Upper lobe of left lung (tissue), 6 donors: ENCODE measurements around the gene TMEM242. TPM values are rescaled to one million over a fixed set of nuclear protein-coding genes. Genes with fewer than 3 reads are reported as not detected.

Experiments
- ATAC-seq, 2 donors: fragments of 200-7000 bp; cut with Tn5 transposase; one replicate each; pipeline ENCODE4 v1.9.1; 2022; ENCODE audit warnings: mild to moderate bottlenecking in 2 of 2, moderate library complexity in 2 of 2; ENCODE audit not compliant: low FRiP score in 2 of 2
- DNase-seq, 2 donors: peaks; one replicate each; pipeline ENCODE4 v3.0.0-alpha.2; 2019 to 2020
- H3K27ac ChIP-seq, 4 donors: fragments of 200-600 bp; sonication (generic); one replicate each; pipeline ENCODE4 v1.5.1; 2016 to 2019
- H3K27me3 ChIP-seq, 4 donors: fragments of 200-600 bp; sonication (generic); one replicate each; pipeline ENCODE4 v1.5.1; 2017 to 2019
- H3K36me3 ChIP-seq, 4 donors: fragments of 200-600 bp; sonication (generic); one replicate each; pipeline ENCODE4 v1.5.1; 2016 to 2019
- H3K4me1 ChIP-seq, 4 donors: fragments of 200-600 bp; sonication (generic); one replicate each; pipeline ENCODE4 v1.5.1; 2018 to 2019
- H3K4me3 ChIP-seq, 4 donors: fragments of 200-600 bp; sonication (generic); one replicate each; pipeline ENCODE4 v1.5.1; 2017 to 2019; ENCODE audit warnings: mild to moderate bottlenecking in 2 of 4, moderate library complexity in 1 of 4
- H3K9me3 ChIP-seq, 4 donors: fragments of 200-600 bp; sonication (generic); one replicate each; pipeline ENCODE4 v1.5.1; 2018 to 2019
- CTCF ChIP-seq, 6 experiments: fragments of 450-650 bp in 4 of 6; fragments of 200-600 bp in 2 of 6; sonication (generic) in 2 of 6; IDR thresholded peaks; one replicate each; pipeline ENCODE4 v1.5.1; 2016 to 2019; ENCODE audit warnings: antibody characterized with exemption in 6 of 6
- EP300 ChIP-seq, 4 donors: sonication (generic); formaldehyde crosslinking; IDR thresholded peaks; one replicate each; pipeline ENCODE4 v1.5.1; 2017; ENCODE audit warnings: antibody characterized with exemption in 4 of 4, control low read depth in 2 of 4
- POLR2A ChIP-seq, 4 donors: fragments of 450-650 bp; IDR thresholded peaks; one replicate each; pipeline ENCODE4 v1.5.1; 2016 to 2017; ENCODE audit warnings: antibody characterized with exemption in 4 of 4, mild to moderate bottlenecking in 2 of 4
- POLR2AphosphoS5 ChIP-seq, 2 donors: sonication (generic); formaldehyde crosslinking; IDR thresholded peaks; one replicate each; pipeline ENCODE4 v1.5.1; 2017; ENCODE audit warnings: antibody characterized with exemption in 2 of 2
- WGBS, 2 donors: methylation state at CpG; one replicate each; pipeline ENCODE4 v1.1.5; 2017 to 2018; 5-methylcytosine and 5-hydroxymethylcytosine counted together
- total RNA-seq, 6 donors: library from RNA; depleted of rRNA in 4 of 6; stranded (reverse); fragments of >200 nt in 4 of 6; gene quantifications; one replicate each; pipeline versions ENCODE4 v1.1.0 to v1.2.1, GENCODE V29; 2016 to 2021
- donor health status: DM: no; HTN: no; CAD: no; lungs with moderate emphysema.
- donor health status: DM: no; HTN: yes; CAD: no; lungs with severe emphysema.

Gene TMEM242
- total RNA-seq, 6 donors from 2014 or later: 2.1 to 10.8 (median 6.5) TPM

GRCh38 chr6:157260735-157261410 lies 62.4 kb downstream of the TMEM242 start:
- Histone ChIP-seq H3K4me3 (no peak overlapping the region), H3K27me3 (no peaks in the 10 kb centered on the region), H3K9me3 (no peaks in the 10 kb centered on the region), H3K36me3 (no peaks in the 10 kb centered on the region), H3K4me1 (peaks cover 0 to 3% (median 0%) of the 10 kb centered on the region in 4 donors), H3K27ac (no peak overlapping the region)
- ATAC-seq (no peak), DNase-seq (no peak)
- TF ChIP-seq EP300 (IDR thresholded peaks at IDR 0.05) (no peak), POLR2AphosphoS5 (IDR thresholded peaks at IDR 0.05) (no peak), CTCF (IDR thresholded peaks at IDR 0.05) (no peak), POLR2A (IDR thresholded peaks at IDR 0.05) (no peak)
- WGBS, 2 donors: 84 to 90% methylated on average over 10 to 16 of the region's 16 CpGs

GRCh38 chr6:157259443-157259842 lies 63.9 kb downstream of the TMEM242 start:
- TF ChIP-seq EP300 (IDR thresholded peaks at IDR 0.05): no peak
- TF ChIP-seq POLR2AphosphoS5 (IDR thresholded peaks at IDR 0.05): no peak
- TF ChIP-seq CTCF (IDR thresholded peaks at IDR 0.05): no peak
- TF ChIP-seq POLR2A (IDR thresholded peaks at IDR 0.05): no peak
- no peak overlapping the region for H3K27ac ChIP-seq
- H3K36me3 ChIP-seq: no peaks in the 10 kb centered on the region
- H3K27me3 ChIP-seq: no peaks in the 10 kb centered on the region
- no peak for ATAC-seq
- WGBS, 2 donors: 91 to 92% methylated on average over 9 of the region's 9 CpGs
- no peak overlapping the region for H3K4me3 ChIP-seq
- H3K9me3 ChIP-seq: no peaks in the 10 kb centered on the region
- H3K4me1 ChIP-seq: peaks cover 0 to 3% (median 0%) of the 10 kb centered on the region in 4 donors
- DNase-seq: no peak

GRCh38 chr6:157258878-157259277 lies 64.4 kb downstream of the TMEM242 start:
- H3K27ac ChIP-seq: no peak overlapping the region
- TF ChIP-seq POLR2AphosphoS5 (IDR thresholded peaks at IDR 0.05) (no peak), CTCF (IDR thresholded peaks at IDR 0.05) (no peak)
- H3K4me3 ChIP-seq: no peak overlapping the region
- H3K36me3 ChIP-seq: no peaks in the 10 kb centered on the region
- no peaks in the 10 kb centered on the region for H3K9me3 ChIP-seq
- H3K4me1 ChIP-seq: peaks cover 0 to 3% (median 0%) of the 10 kb centered on the region in 4 donors
- no peaks in the 10 kb centered on the region for H3K27me3 ChIP-seq
- peak in 1 of 2 donors; percentile 12 for ATAC-seq
- 84 to 85% methylated on average over 7 to 11 of the region's 11 CpGs for WGBS, 2 donors
- no peak for DNase-seq

- H3K4me1 ChIP-seq: no peaks in the 10 kb centered on the region
- ATAC-seq: no peak
- no peak for TF ChIP-seq POLR2A (IDR thresholded peaks at IDR 0.05)
- TF ChIP-seq CTCF (IDR thresholded peaks at IDR 0.05): no peak
- TF ChIP-seq POLR2AphosphoS5 (IDR thresholded peaks at IDR 0.05): no peak
Measured at GRCh38 chr6:157255079-157255478, 68.2 kb downstream of the TMEM242 start.

GRCh38 chr6:157254538-157254937 lies 68.8 kb downstream of the TMEM242 start:
- no peaks in the 10 kb centered on the region for H3K9me3 ChIP-seq
- no peaks in the 10 kb centered on the region for H3K4me1 ChIP-seq
- ATAC-seq: no peak
- WGBS, 2 donors: 81 to 85% methylated on average over 3 of the region's 3 CpGs
- no peak overlapping the region for H3K27ac ChIP-seq
- DNase-seq: no peak
- no peaks in the 10 kb centered on the region for H3K27me3 ChIP-seq
- no peak overlapping the region for H3K4me3 ChIP-seq
- TF ChIP-seq POLR2A (IDR thresholded peaks at IDR 0.05) (no peak), POLR2AphosphoS5 (IDR thresholded peaks at IDR 0.05) (no peak), EP300 (IDR thresholded peaks at IDR 0.05) (no peak), CTCF (IDR thresholded peaks at IDR 0.05) (no peak)
- H3K36me3 ChIP-seq: no peaks in the 10 kb centered on the region

More at GRCh38 chr6:157255079-157255478, 68.2 kb downstream of the TMEM242 start:
- 69% methylated on average over 2 to 3 of the region's 3 CpGs for WGBS, 2 donors
- no peak overlapping the region for H3K4me3 ChIP-seq
- peak in 1 of 2 donors; percentile 40 for DNase-seq
- H3K27me3 ChIP-seq: no peaks in the 10 kb centered on the region
- no peaks in the 10 kb centered on the region for H3K9me3 ChIP-seq
- no peak overlapping the region for H3K27ac ChIP-seq
- H3K36me3 ChIP-seq: no peaks in the 10 kb centered on the region
